HepG2 (cell line): Measurements from ENCODE around the gene AMOTL2. TPM values are rescaled to one million over a fixed set of nuclear protein-coding genes. Genes with fewer than 3 reads are reported as not detected.

ENCODE experiments used
- ATAC-seq: fragments of 200-7000 bp; cut with Tn5 transposase; 3 replicates; pipeline ENCODE4 v1.9.1; 2020; ENCODE audit warnings: mild to moderate bottlenecking, moderate library complexity
- BruUV-seq: library from RNA; stranded (reverse); fragments of 400-500 nt; replicated peaks from 2 replicates; lab custom pipeline; 2021; lab: Mats Ljungman, UMichigan
- CTCF ChIA-PET: fragments of 300-600 bp; formaldehyde crosslinking; extraction: SDS; loops from one replicate; lab custom pipeline; 2021; ENCODE audit warnings: low total read pairs, inconsistent platforms, low intra/inter-chr PET ratio; lab: Yijun Ruan, JAX
- POLR2A ChIA-PET: fragments of 350-600 bp; sonication (Branson Sonifier 250); formaldehyde crosslinking; loops from one replicate; lab custom pipeline; 2020; ENCODE audit warnings: antibody characterized with exemption, inconsistent platforms; lab: Yijun Ruan, JAX
- DNase-seq: peaks from one replicate; pipeline ENCODE4 v3.0.0-alpha.2; 2015; ENCODE audit warnings: low spot score
- FAIRE-seq: peaks from 3 replicates; lab custom pipeline; 2011; peaks lifted over from hg19 to GRCh38; lab: Jason Lieb, UNC
- H2AFZ ChIP-seq: one replicate; pipeline ENCODE4 v1.6.1; 2011; ENCODE audit warnings: low read length, inconsistent platforms
- H3K27ac ChIP-seq: fragments of 300-600 bp; 3 replicates; pipeline ENCODE4 v1.8.0; 2011; ENCODE audit warnings: mixed run types, mild to moderate bottlenecking, mixed read lengths, low read length, inconsistent platforms; ENCODE audit not compliant: insufficient read depth; ENCODE audit errors: extremely low read length
- H3K27me3 ChIP-seq, 2 experiments: fragments of 200-600 bp in 1 of 2; 2 replicates in 1 of 2; 3 replicates in 1 of 2; pipeline versions ENCODE4 v1.6.0 to v1.8.0; 2011; ENCODE audit warnings: low read length in 2 of 2, mild to moderate bottlenecking in 2 of 2, moderate library complexity in 2 of 2, inconsistent platforms in 1 of 2; ENCODE audit not compliant: insufficient read depth in 2 of 2, control insufficient read depth in 1 of 2
- H3K36me3 ChIP-seq, 2 experiments: fragments of 200-600 bp in 1 of 2; replicated peaks in 1 of 2; 2 replicates in 1 of 2; 3 replicates in 1 of 2; pipeline versions ENCODE4 v1.5.1 to v1.8.0; 2011; ENCODE audit warnings: low read length in 2 of 2, inconsistent platforms in 1 of 2; ENCODE audit not compliant: insufficient read depth in 2 of 2, control insufficient read depth in 1 of 2
- H3K4me1 ChIP-seq: 2 replicates; pipeline ENCODE4 v1.5.1; 2012; ENCODE audit warnings: low read length, inconsistent platforms; ENCODE audit not compliant: insufficient read depth
- H3K4me2 ChIP-seq: 2 replicates; pipeline ENCODE4 v1.6.0; 2011; ENCODE audit warnings: low read depth, low read length, inconsistent platforms
- H3K4me3 ChIP-seq, 3 experiments: fragments of 200-600 bp in 1 of 3; sonication (generic), shearing (Covaris generic) in 1 of 3; replicated peaks in 1 of 3; 2 replicates each; pipeline ENCODE4 v1.5.1; 2011 to 2016; ENCODE audit warnings: low read length in 3 of 3, inconsistent platforms in 2 of 3, low read depth in 2 of 3, mild to moderate bottlenecking in 2 of 3, control low read depth in 1 of 3, mixed read lengths in 1 of 3; ENCODE audit not compliant: insufficient read depth in 1 of 3
- H3K79me2 ChIP-seq: one replicate; pipeline ENCODE4 v1.6.1; 2011; ENCODE audit warnings: low read length, inconsistent platforms; ENCODE audit not compliant: insufficient read depth
- H3K9ac ChIP-seq: 2 replicates; pipeline ENCODE4 v1.6.0; 2011; ENCODE audit warnings: mild to moderate bottlenecking, low read depth, low read length, inconsistent platforms; ENCODE audit not compliant: insufficient read depth
- H3K9me3 ChIP-seq: 2 replicates; pipeline ENCODE4 v1.5.1; 2012; ENCODE audit warnings: mild to moderate bottlenecking, low read length
- H4K20me1 ChIP-seq: 2 replicates; pipeline ENCODE4 v1.6.0; 2011; ENCODE audit warnings: inconsistent platforms, mild to moderate bottlenecking, low read length, moderate library complexity; ENCODE audit not compliant: insufficient read depth
- AGO2 ChIP-seq: fragments of 200-400 bp; formaldehyde crosslinking; optimal IDR thresholded peaks from 2 replicates; pipeline ENCODE3; 2017; ENCODE audit warnings: mild to moderate bottlenecking, low read depth, low read length, moderate library complexity
- DNMT1 ChIP-seq: sonication (generic); formaldehyde crosslinking; IDR thresholded peaks from 2 replicates; pipeline ENCODE4 v1.5.1; 2020; ENCODE audit warnings: mild to moderate bottlenecking, missing genetic modification reagents
- FOXP1 ChIP-seq, 2 experiments: fragments of 450-650 bp in 1 of 2; IDR thresholded peaks; 2 replicates each; pipeline ENCODE4 v1.6.1; 2017 to 2018; ENCODE audit warnings: antibody characterized with exemption in 1 of 2
- MAZ ChIP-seq, 2 experiments: sonication (generic) in 1 of 2; formaldehyde crosslinking in 1 of 2; IDR thresholded peaks; 2 replicates each; pipeline versions ENCODE4 v1.5.0 to v1.6.1; 2012 to 2020; ENCODE audit warnings: low read depth in 2 of 2, mild to moderate bottlenecking in 2 of 2, borderline replicate concordance in 1 of 2, improper control_type of control experiment in 1 of 2, low read length in 1 of 2, missing genetic modification reagents in 1 of 2, moderate library complexity in 1 of 2
- MEIS1 ChIP-seq: sonication (generic); formaldehyde crosslinking; IDR thresholded peaks from 2 replicates; pipeline ENCODE4 v1.9.0; 2021; ENCODE audit warnings: mild to moderate bottlenecking, missing genetic modification reagents, moderate library complexity, borderline replicate concordance
- NFKBIZ ChIP-seq: IDR thresholded peaks from 2 replicates; pipeline ENCODE4 v1.6.1; 2018; ENCODE audit warnings: missing genetic modification reagents, missing compliant biosample characterization
- POGZ ChIP-seq: sonication (generic); formaldehyde crosslinking; IDR thresholded peaks from 2 replicates; pipeline ENCODE4 v1.4.0; 2020; ENCODE audit warnings: mild to moderate bottlenecking, missing genetic modification reagents
- SMC3 ChIP-seq: IDR thresholded peaks from 2 replicates; pipeline ENCODE4 v1.6.1; 2011; ENCODE audit warnings: low read length, improper control_type of control experiment
- STAT6 ChIP-seq: sonication (generic); formaldehyde crosslinking; IDR thresholded peaks from 2 replicates; pipeline ENCODE4 v1.4.0; 2020; ENCODE audit warnings: missing genetic modification reagents, mild to moderate bottlenecking, borderline replicate concordance
- TBX2 ChIP-seq: sonication (generic); formaldehyde crosslinking; IDR thresholded peaks from 2 replicates; pipeline ENCODE4 v1.5.0; 2020; ENCODE audit warnings: missing genetic modification reagents, mild to moderate bottlenecking, borderline replicate concordance
- TCF7 ChIP-seq: sonication (generic); IDR thresholded peaks from 2 replicates; pipeline ENCODE4 v1.6.1; 2016; ENCODE audit warnings: antibody characterized with exemption, low read depth
- ZNF205 ChIP-seq: IDR thresholded peaks from 2 replicates; pipeline ENCODE4 v1.6.1; 2018; ENCODE audit warnings: missing biosample characterization, missing genetic modification reagents
- ZNF557 ChIP-seq: sonication (generic); formaldehyde crosslinking; IDR thresholded peaks from 2 replicates; pipeline ENCODE4 v1.4.0; 2020; ENCODE audit warnings: missing genetic modification reagents
- ZNF672 ChIP-seq: sonication (generic); formaldehyde crosslinking; IDR thresholded peaks from 2 replicates; pipeline ENCODE4 v1.8.1; 2022; ENCODE audit warnings: missing genetic modification reagents
- ZNF775 ChIP-seq: sonication (generic); formaldehyde crosslinking; IDR thresholded peaks from 2 replicates; pipeline ENCODE4 v1.4.0; 2020; ENCODE audit warnings: missing genetic modification reagents, mild to moderate bottlenecking, moderate library complexity, borderline replicate concordance
- WGBS: methylation state at CpG from one replicate; pipeline ENCODE4 v1.1.6; 2017; ENCODE audit warnings: low lambda C conversion rate; 5-methylcytosine and 5-hydroxymethylcytosine counted together
- in situ Hi-C: cut with HindIII; loops from 2 replicates; pipeline ENCODE4 v1.10.0; 2017; ENCODE audit warnings: low pct_unique_long_range_greater_than_20kb; ENCODE audit not compliant: extremely low pct_ligation_motif_present
- intact Hi-C: fragments of 100-400 bp; cut with micrococcal nuclease; formaldehyde crosslinking; loops from one replicate; pipeline ENCODE4 v1.10.0; 2022; ENCODE audit not compliant: unreplicated experiment
- polyA plus RNA-seq, 8 experiments: library from polyadenylated mRNA; depleted of rRNA in 3 of 8; stranded (reverse) in 7 of 8; unstranded in 1 of 8; fragments of >200 nt; fragmentation: Illumina TruSeq in 4 of 8; extraction: Trizol in 4 of 8; gene quantifications; 2 replicates each; pipeline versions ENCODE4 v1.2.1 to v1.2.3, GENCODE V29; 2011 to 2016; ENCODE audit warnings: low read depth in 4 of 8, missing spikeins in 1 of 8, mixed read lengths in 1 of 8; ENCODE audit not compliant: insufficient read depth in 1 of 8
- total RNA-seq, 5 experiments: library from RNA; depleted of rRNA; stranded (reverse); fragments of >200 nt; fragmentation: Illumina TruSeq; extraction: Trizol; gene quantifications; 2 replicates each; pipeline ENCODE4 v1.2.3, GENCODE V29; 2016; ENCODE audit warnings: low read depth in 1 of 5
- TF ChIP-seq, protein P1 (sequence below): sonication (generic); formaldehyde crosslinking; IDR thresholded peaks from 2 replicates; pipeline ENCODE4 v1.4.0; 2020; ENCODE audit warnings: missing genetic modification reagents
- TF ChIP-seq, protein P2 (sequence below): IDR thresholded peaks from 2 replicates; pipeline ENCODE4 v1.6.1; 2016; ENCODE audit warnings: missing genetic modification reagents, missing compliant biosample characterization

Gene AMOTL2
- total and polyA plus RNA-seq, 2 of the 13 experiments (the other 11 are each of a cell fraction or from before 2014, with no cell fraction given): 17.3 to 18.5 TPM

GRCh38 chr3:134404366-134404885 lies 30.2 kb upstream of the AMOTL2 start:
- in situ Hi-C loops: no loop called here
- no peaks in the 10 kb centered on the region; the same call in 1 of the 2 replicates for H4K20me1 ChIP-seq
- ATAC-seq: no peak
- H3K27ac ChIP-seq: no peak overlapping the region
- H3K27me3 ChIP-seq: peaks cover 7 to 32% of the 10 kb centered on the region in 2 experiments; a peak in 4 of 5 replicates
- H2AFZ ChIP-seq: no peak overlapping the region
- POLR2A ChIA-PET: no interaction called here
- H3K9ac ChIP-seq: no peak overlapping the region
- H3K4me3 ChIP-seq: no peak overlapping the region
- FAIRE-seq: no peak
- 38% methylated on average over 4 of the region's 4 CpGs for WGBS
- DNase-seq: no peak
- no peaks in the 10 kb centered on the region for H3K36me3 ChIP-seq
- no peaks in the 10 kb centered on the region for H3K4me1 ChIP-seq
- intact Hi-C loops: no loop called here
- H3K4me2 ChIP-seq: no peak overlapping the region
- no peaks in the 10 kb centered on the region for H3K79me2 ChIP-seq
- peaks cover 6% of the 10 kb centered on the region; the same call in 1 of the 2 replicates for H3K9me3 ChIP-seq
- CTCF ChIA-PET: no interaction called here
- BruUV-seq: no TSS peak
- TF ChIP-seq, protein P1, sequence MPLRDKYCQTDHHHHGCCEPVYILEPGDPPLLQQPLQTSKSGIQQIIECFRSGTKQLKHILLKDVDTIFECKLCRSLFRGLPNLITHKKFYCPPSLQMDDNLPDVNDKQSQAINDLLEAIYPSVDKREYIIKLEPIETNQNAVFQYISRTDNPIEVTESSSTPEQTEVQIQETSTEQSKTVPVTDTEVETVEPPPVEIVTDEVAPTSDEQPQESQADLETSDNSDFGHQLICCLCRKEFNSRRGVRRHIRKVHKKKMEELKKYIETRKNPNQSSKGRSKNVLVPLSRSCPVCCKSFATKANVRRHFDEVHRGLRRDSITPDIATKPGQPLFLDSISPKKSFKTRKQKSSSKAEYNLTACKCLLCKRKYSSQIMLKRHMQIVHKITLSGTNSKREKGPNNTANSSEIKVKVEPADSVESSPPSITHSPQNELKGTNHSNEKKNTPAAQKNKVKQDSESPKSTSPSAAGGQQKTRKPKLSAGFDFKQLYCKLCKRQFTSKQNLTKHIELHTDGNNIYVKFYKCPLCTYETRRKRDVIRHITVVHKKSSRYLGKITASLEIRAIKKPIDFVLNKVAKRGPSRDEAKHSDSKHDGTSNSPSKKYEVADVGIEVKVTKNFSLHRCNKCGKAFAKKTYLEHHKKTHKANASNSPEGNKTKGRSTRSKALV (CRISPR knock-in tag): no peak
- TF ChIP-seq DNMT1 (CRISPR knock-in tag): no peak
- TF ChIP-seq, protein P2, sequence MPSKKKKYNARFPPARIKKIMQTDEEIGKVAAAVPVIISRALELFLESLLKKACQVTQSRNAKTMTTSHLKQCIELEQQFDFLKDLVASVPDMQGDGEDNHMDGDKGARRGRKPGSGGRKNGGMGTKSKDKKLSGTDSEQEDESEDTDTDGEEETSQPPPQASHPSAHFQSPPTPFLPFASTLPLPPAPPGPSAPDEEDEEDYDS (CRISPR knock-in tag): no peak
- TF ChIP-seq TCF7: no peak
- TF ChIP-seq ZNF557 (CRISPR knock-in tag): no peak
- TF ChIP-seq ZNF775 (CRISPR knock-in tag): no peak
- TF ChIP-seq MAZ (IDR thresholded peaks at IDR 0.05; ENCODE audit: borderline replicate concordance, low read depth, low read length): no peak
- TF ChIP-seq MAZ (CRISPR knock-in tag; IDR thresholded peaks at IDR 0.05; ENCODE audit: low read depth): no peak
- no peak for TF ChIP-seq STAT6 (CRISPR knock-in tag)
- no peak for TF ChIP-seq FOXP1 (IDR thresholded peaks at IDR 0.05)
- no peak for TF ChIP-seq FOXP1 (CRISPR knock-in tag; IDR thresholded peaks at IDR 0.05)
- TF ChIP-seq ZNF205 (CRISPR knock-in tag): no peak
- TF ChIP-seq SMC3: no peak
- no peak for TF ChIP-seq ZNF672
- TF ChIP-seq MEIS1 (CRISPR knock-in tag): no peak
- no peak for TF ChIP-seq TBX2
- no peak for TF ChIP-seq AGO2
- no peak for TF ChIP-seq POGZ (CRISPR knock-in tag)
- no peak for TF ChIP-seq NFKBIZ
